Dendritic cell treated with granulocyte-macrophage colony-stimulating factor and Interleukin-4, amounts not matched to agents 40 ng/mL and 50 ng/mL, for 4 days (primary cell): ENCODE results near the gene MGMT.

Source experiments
- H3K27ac Mint-ChIP-seq: one replicate; pipeline ENCODE4 v1.8.0; 2022; ENCODE audit warnings: mild to moderate bottlenecking, mixed read lengths
- H3K27me3 Mint-ChIP-seq: one replicate; pipeline ENCODE4 v1.8.0; 2022; ENCODE audit warnings: mild to moderate bottlenecking, mixed read lengths
- H3K36me3 Mint-ChIP-seq: one replicate; pipeline ENCODE4 v1.8.0; 2022; ENCODE audit warnings: low read depth, mixed read lengths
- H3K4me1 Mint-ChIP-seq: one replicate; pipeline ENCODE4 v1.8.0; 2022; ENCODE audit warnings: low read depth, mixed read lengths
- H3K4me3 Mint-ChIP-seq: one replicate; pipeline ENCODE4 v1.8.0; 2022; ENCODE audit warnings: mild to moderate bottlenecking, moderate library complexity, mixed read lengths
- H3K9me3 Mint-ChIP-seq: one replicate; pipeline ENCODE4 v1.8.0; 2022; ENCODE audit warnings: mixed read lengths
- intact Hi-C: fragments of 100-400 bp; cut with micrococcal nuclease; formaldehyde crosslinking; loops from one replicate; pipeline ENCODE4 v1.15.0; 2022

The MGMT gene

DNA sequence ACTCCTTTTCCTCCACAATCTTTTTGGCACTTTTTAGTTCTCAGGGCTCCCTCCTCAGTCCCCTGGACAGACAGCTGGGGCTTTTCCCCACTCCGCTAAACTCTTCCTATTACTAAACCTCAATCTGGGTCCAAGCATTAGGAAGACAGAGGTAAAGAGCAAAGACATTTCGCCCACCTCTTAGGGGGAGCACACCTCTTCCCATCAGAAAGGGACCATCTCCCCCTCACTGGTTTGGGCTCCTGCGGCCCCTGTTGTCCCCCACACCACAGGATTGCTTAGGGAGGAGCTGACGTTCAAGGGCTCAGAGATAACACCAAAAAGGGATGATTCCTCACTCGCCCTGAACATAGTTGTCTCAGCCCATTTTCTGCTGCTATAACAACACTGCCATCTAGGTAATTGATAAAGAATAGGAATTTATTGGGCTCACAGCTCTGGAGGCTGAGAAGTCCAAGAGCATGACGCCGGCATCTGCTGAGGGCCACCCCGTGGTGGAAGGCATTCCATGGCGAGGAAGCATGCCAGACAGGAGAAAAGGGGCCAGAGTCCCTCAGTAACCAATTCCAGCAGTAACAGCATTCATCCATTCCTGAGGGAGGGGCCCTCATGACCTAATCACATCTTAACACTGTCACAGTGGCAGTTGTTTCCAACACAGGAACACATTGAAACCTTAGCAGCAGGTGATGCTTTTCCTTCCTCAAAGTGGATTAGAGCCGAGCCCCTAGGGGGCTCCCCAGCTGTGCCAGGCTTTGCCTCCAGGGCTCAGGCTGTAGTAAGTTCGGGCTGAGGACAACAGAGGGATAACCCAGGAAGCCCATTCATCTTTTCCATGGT is 287.4 kb downstream of the MGMT start:
- Mint-ChIP-seq H3K27me3 (peaks cover 2% of the 10 kb centered on the region), H3K27ac (no peak overlapping the region), H3K4me1 (peaks cover 5% of the 10 kb centered on the region), H3K4me3 (no peak overlapping the region), H3K36me3 (peaks cover 6% of the 10 kb centered on the region), H3K9me3 (peaks cover 49% of the 10 kb centered on the region)
- intact Hi-C loops: no loop called here

DNA sequence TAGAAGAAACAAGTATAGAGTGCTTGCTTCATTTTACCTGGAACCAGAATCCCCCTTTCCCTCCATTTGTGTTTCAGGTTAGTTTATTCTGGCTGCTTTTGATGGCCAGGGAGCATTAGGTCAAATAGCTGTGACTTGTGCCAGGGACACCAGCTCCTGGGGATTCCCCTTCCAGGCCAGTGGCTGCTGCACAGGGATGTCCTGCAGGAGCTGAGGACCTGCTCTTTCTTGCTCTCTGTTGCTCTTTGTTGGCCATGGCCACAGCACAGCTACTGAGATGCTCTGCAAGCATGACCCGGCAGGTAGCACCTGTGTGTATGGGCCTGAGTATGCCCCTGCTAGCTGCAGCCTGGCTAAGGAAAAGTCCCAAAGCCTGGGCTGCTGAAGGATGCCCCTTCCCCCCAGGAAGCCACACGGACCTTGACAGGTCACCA is 288.1 kb downstream of the MGMT start:
- no peak overlapping the region for H3K27ac Mint-ChIP-seq
- peaks cover 13% of the 10 kb centered on the region for H3K36me3 Mint-ChIP-seq

DNA sequence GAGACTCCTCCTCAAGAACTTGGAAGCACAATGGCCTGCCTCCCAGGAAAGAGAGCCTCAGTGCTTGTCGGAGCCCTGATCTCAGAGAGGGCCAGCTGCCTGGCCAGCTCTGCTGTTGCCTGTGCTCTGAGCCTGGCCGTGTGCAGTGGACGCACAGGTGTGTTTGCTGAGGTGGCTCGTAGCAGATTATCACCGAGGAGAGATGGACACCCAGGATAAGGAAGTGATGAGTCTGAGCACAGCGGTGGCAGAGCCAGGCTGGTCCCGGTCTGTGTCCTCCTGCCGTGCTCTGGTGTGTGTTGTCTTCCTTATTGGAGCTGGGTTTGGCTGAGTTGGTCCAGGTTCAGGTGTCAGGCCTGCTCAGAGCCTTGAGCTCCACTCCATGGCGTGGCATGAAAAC is 288.6 kb downstream of the MGMT start:
- Mint-ChIP-seq H3K36me3 (peaks cover 14% of the 10 kb centered on the region), H3K27ac (no peak overlapping the region), H3K4me1 (peaks cover 5% of the 10 kb centered on the region), H3K27me3 (peaks cover 2% of the 10 kb centered on the region), H3K9me3 (peaks cover 42% of the 10 kb centered on the region), H3K4me3 (no peak overlapping the region)
- intact Hi-C loops: no loop called here

More for the DNA sequence above, 288.1 kb downstream of the MGMT start:
- intact Hi-C loops: no loop called here
- H3K4me3 Mint-ChIP-seq: no peak overlapping the region
- peaks cover 2% of the 10 kb centered on the region for H3K27me3 Mint-ChIP-seq
- H3K9me3 Mint-ChIP-seq: peaks cover 46% of the 10 kb centered on the region
- peaks cover 5% of the 10 kb centered on the region for H3K4me1 Mint-ChIP-seq

GRCh38 chr10:129756912-129757901 is 290.2 kb downstream of the MGMT start:
- Mint-ChIP-seq H3K4me3 (peak overlapping the region; percentile 48), H3K9me3 (peaks cover 26% of the 10 kb centered on the region), H3K27me3 (peaks cover 2% of the 10 kb centered on the region), H3K27ac (no peak overlapping the region), H3K4me1 (peaks cover 5% of the 10 kb centered on the region), H3K36me3 (peaks cover 14% of the 10 kb centered on the region)
- intact Hi-C loops: no loop called here

GRCh38 chr10:129758207-129759021 is 291.4 kb downstream of the MGMT start:
- H3K36me3 Mint-ChIP-seq: peaks cover 14% of the 10 kb centered on the region
- peaks cover 2% of the 10 kb centered on the region for H3K27me3 Mint-ChIP-seq
- peaks cover 14% of the 10 kb centered on the region for H3K9me3 Mint-ChIP-seq

GRCh38 chr10:129759214-129760002 is 292.4 kb downstream of the MGMT start:
- H3K4me3 Mint-ChIP-seq: no peak overlapping the region
- H3K27me3 Mint-ChIP-seq: peaks cover 2% of the 10 kb centered on the region
- peaks cover 5% of the 10 kb centered on the region for H3K4me1 Mint-ChIP-seq
- H3K9me3 Mint-ChIP-seq: peaks cover 4% of the 10 kb centered on the region
- intact Hi-C loops: no loop called here
- no peak overlapping the region for H3K27ac Mint-ChIP-seq
- peaks cover 14% of the 10 kb centered on the region for H3K36me3 Mint-ChIP-seq

More at GRCh38 chr10:129758207-129759021, 291.4 kb downstream of the MGMT start:
- H3K27ac Mint-ChIP-seq: no peak overlapping the region
- intact Hi-C loops: no loop called here
- no peak overlapping the region for H3K4me3 Mint-ChIP-seq
- peaks cover 5% of the 10 kb centered on the region for H3K4me1 Mint-ChIP-seq

- intact Hi-C loops: no loop called here
- H3K27ac Mint-ChIP-seq: no peak overlapping the region
- H3K36me3 Mint-ChIP-seq: peaks cover 14% of the 10 kb centered on the region
- peaks cover 5% of the 10 kb centered on the region for H3K4me1 Mint-ChIP-seq
- H3K9me3 Mint-ChIP-seq: no peaks in the 10 kb centered on the region
- H3K4me3 Mint-ChIP-seq: no peak overlapping the region
- peaks cover 2% of the 10 kb centered on the region for H3K27me3 Mint-ChIP-seq
Observed at GRCh38 chr10:129760003-129760315, 292.9 kb downstream of the MGMT start.

GRCh38 chr10:129760416-129760815 is 293.4 kb downstream of the MGMT start:
- Mint-ChIP-seq H3K27me3 (peaks cover 2% of the 10 kb centered on the region), H3K27ac (no peak overlapping the region), H3K4me1 (peaks cover 5% of the 10 kb centered on the region), H3K36me3 (peaks cover 14% of the 10 kb centered on the region), H3K4me3 (no peak overlapping the region), H3K9me3 (no peaks in the 10 kb centered on the region)
- intact Hi-C loops: no loop called here

DNA sequence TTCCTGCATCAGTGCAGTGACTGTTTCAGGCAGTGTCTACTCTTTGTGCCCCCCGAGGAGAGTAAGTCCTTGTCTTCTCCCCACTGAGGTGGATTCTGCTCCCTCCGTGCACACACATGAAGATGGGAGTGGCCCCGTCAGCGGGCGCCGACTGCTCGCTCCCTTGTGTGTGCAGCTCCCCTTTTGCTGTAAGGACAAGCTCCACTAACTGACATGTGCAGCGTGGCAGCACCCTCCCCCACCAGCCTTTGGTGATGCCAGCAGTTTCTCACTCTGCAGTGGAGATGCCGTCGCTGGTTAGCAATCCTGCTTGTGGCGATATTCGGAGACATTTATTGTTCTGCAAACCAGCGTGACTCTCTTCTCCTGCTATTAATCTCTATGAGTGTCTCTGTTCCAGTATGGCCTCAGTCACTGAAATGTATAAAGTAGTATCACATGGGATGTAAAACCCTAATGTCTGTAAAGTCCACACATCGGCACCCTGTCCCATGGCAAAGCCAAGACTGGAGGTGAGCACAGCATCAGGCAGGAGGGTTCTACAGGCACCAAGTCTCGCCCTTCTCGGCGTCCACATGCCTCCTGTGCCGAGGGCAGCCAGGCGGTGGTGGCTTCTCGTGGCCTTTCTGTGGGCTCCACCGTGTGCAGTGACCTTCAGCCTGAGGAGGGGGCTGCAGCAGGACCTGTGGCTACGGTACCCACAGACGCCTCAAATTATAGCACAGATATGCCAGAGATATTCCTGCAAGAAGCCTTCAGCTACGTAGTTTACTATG is 294.3 kb downstream of the MGMT start:
- Mint-ChIP-seq H3K9me3 (no peaks in the 10 kb centered on the region), H3K36me3 (peaks cover 14% of the 10 kb centered on the region), H3K27ac (no peak overlapping the region), H3K4me3 (no peak overlapping the region), H3K4me1 (peaks cover 5% of the 10 kb centered on the region), H3K27me3 (peaks cover 2% of the 10 kb centered on the region)
- intact Hi-C loops: no loop called here

DNA sequence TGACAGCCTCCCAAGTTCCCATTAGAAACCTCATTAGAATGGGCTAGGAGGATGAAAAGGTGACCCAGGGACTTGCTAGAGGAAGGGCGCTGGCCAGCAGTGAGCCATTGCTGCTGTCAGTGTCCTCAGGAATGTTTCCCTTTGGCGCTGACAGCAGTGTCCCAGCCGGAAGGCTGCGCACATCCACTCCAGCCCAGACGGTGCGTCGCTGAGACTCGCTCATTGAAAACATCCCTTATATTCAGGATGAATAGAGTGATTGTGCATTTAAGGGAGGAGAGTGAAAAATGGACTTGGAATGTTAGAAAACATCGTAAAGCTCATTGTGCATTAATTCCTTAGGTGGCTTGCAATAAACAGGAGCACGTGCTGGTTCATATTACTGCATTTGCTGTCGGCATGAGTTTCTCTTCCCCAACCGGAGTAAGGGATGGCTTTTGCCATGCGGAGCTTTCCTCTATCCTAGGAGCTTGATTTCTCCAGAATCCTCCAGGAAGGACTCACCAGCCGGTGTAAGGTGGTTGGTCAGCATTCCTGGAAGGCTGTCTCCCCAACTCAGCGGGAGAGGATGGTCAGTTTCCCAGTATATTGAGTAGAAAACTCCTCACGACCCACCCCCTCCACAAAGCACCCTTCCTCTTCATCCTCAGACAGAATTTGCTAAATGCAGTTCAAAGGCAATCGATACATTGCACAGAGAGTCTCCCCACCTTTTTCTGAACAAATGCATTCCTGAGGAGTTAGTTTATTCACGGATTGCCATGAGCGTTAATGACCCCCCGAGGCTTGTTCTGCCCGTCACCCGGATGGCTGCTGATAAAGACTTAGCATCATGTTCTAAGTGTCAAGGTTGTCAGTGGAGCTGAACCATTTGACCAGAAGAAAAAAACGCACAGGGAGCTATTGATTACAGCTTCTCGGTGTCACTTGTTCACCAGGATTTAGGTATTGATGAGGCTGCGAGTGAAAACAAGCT is 295.2 kb downstream of the MGMT start:
- Mint-ChIP-seq H3K4me3 (no peak overlapping the region), H3K27ac (no peak overlapping the region), H3K9me3 (no peaks in the 10 kb centered on the region), H3K4me1 (peaks cover 3% of the 10 kb centered on the region), H3K36me3 (peaks cover 14% of the 10 kb centered on the region), H3K27me3 (peaks cover 2% of the 10 kb centered on the region)
- intact Hi-C loops: no loop called here

GRCh38 chr10:129764011-129764900 is 297.2 kb downstream of the MGMT start:
- Mint-ChIP-seq H3K4me3 (no peak overlapping the region), H3K9me3 (no peaks in the 10 kb centered on the region)
- intact Hi-C loops: no loop called here

More at GRCh38 chr10:129764011-129764900, 297.2 kb downstream of the MGMT start:
- Mint-ChIP-seq H3K36me3 (peaks cover 9% of the 10 kb centered on the region), H3K27me3 (no peaks in the 10 kb centered on the region), H3K27ac (no peak overlapping the region), H3K4me1 (peaks cover under 1% of the 10 kb centered on the region)
